WTC11 (cell line): ENCODE results near the gene IFNA17. TPM values are rescaled to one million over a fixed set of nuclear protein-coding genes. Genes with fewer than 3 reads are reported as not detected.
"Not testable (repeated sequence)": the region's sequence is repeated elsewhere in the genome, so short reads cannot be mapped to it uniquely, and the experiment has no call there.

ENCODE experiments used
- ATAC-seq: fragments of 200-7000 bp; cut with Tn5 transposase; 2 replicates; pipeline ENCODE4 v1.10.0; 2021; ENCODE audit warnings: mild to moderate bottlenecking, moderate library complexity
- CTCF ChIA-PET: fragments of 300-600 bp; sonication (Branson Sonifier 250); formaldehyde crosslinking; loops from one replicate; lab custom pipeline; 2021; ENCODE audit warnings: antibody characterized with exemption; lab: Charles Lee
- POLR2A ChIA-PET: fragments of 350-600 bp; sonication (Branson Sonifier 250); formaldehyde crosslinking; loops from one replicate; lab custom pipeline; 2021; ENCODE audit warnings: antibody characterized with exemption; lab: Charles Lee
- DNase-seq: peaks from one replicate; pipeline ENCODE4 v3.0.0; 2021; ENCODE audit warnings: low spot score
- H3K27ac Mint-ChIP-seq: 2 replicates; pipeline ENCODE4 v1.8.0; 2021; ENCODE audit warnings: mixed read lengths
- H3K27me3 Mint-ChIP-seq: 2 replicates; pipeline ENCODE4 v1.8.0; 2021; ENCODE audit warnings: low read depth, mild to moderate bottlenecking, moderate library complexity, mixed read lengths
- H3K36me3 Mint-ChIP-seq: 2 replicates; pipeline ENCODE4 v1.8.0; 2021; ENCODE audit warnings: mixed read lengths
- H3K4me1 Mint-ChIP-seq: 2 replicates; pipeline ENCODE4 v1.8.0; 2022; ENCODE audit warnings: mixed read lengths
- H3K4me3 Mint-ChIP-seq: 2 replicates; pipeline ENCODE4 v1.8.0; 2021; ENCODE audit warnings: mild to moderate bottlenecking, moderate library complexity, mixed read lengths
- H3K9me3 Mint-ChIP-seq: 2 replicates; pipeline ENCODE4 v1.8.0; 2021; ENCODE audit warnings: mixed read lengths
- ATF2 ChIP-seq: sonication (generic); formaldehyde crosslinking; IDR thresholded peaks from 2 replicates; pipeline ENCODE4 v1.8.1; 2022; ENCODE audit warnings: low read depth, missing genetic modification reagents, borderline replicate concordance
- CBFB ChIP-seq: sonication (generic); formaldehyde crosslinking; IDR thresholded peaks from 2 replicates; pipeline ENCODE4 v1.8.1; 2022; ENCODE audit warnings: mild to moderate bottlenecking, low read depth, missing genetic modification reagents
- CREM ChIP-seq: sonication (generic); formaldehyde crosslinking; IDR thresholded peaks from 2 replicates; pipeline ENCODE4 v1.8.1; 2022; ENCODE audit warnings: mild to moderate bottlenecking, missing genetic modification reagents, moderate library complexity
- CTCF ChIP-seq: fragments of 200-600 bp; IDR thresholded peaks from 2 replicates; pipeline ENCODE4 v1.8.0; 2022; ENCODE audit warnings: antibody characterized with exemption
- E2F1 ChIP-seq: sonication (generic); formaldehyde crosslinking; IDR thresholded peaks from 2 replicates; pipeline ENCODE4 v1.8.0; 2022; ENCODE audit warnings: mild to moderate bottlenecking, missing genetic modification reagents
- ERG ChIP-seq: fragments of 250-450 bp; sonication (Bioruptor Pico); IDR thresholded peaks from 2 replicates; pipeline ENCODE4 v1.8.0; 2021; ENCODE audit warnings: mild to moderate bottlenecking
- ESRRA ChIP-seq: sonication (generic); formaldehyde crosslinking; IDR thresholded peaks from 2 replicates; pipeline ENCODE4 v1.8.1; 2022; ENCODE audit warnings: mild to moderate bottlenecking, missing genetic modification reagents, borderline replicate concordance
- HMGXB4 ChIP-seq: sonication (generic); formaldehyde crosslinking; IDR thresholded peaks from 2 replicates; pipeline ENCODE4 v1.8.1; 2023; ENCODE audit warnings: mild to moderate bottlenecking, moderate library complexity, missing genetic modification reagents
- IRF2 ChIP-seq: sonication (generic); formaldehyde crosslinking; IDR thresholded peaks from 2 replicates; pipeline ENCODE4 v1.8.0; 2022; ENCODE audit warnings: low read depth, missing genetic modification reagents, borderline replicate concordance
- MXD4 ChIP-seq: fragments of 250-450 bp; sonication (Bioruptor Pico); IDR thresholded peaks from 2 replicates; pipeline ENCODE4 v1.8.0; 2021; ENCODE audit warnings: mild to moderate bottlenecking, moderate library complexity, borderline replicate concordance
- NR2C2 ChIP-seq: sonication (generic); formaldehyde crosslinking; IDR thresholded peaks from 2 replicates; pipeline ENCODE4 v1.8.0; 2022; ENCODE audit warnings: mild to moderate bottlenecking, missing genetic modification reagents
- OVOL2 ChIP-seq: fragments of 250-450 bp; sonication (Bioruptor Pico); IDR thresholded peaks from 2 replicates; pipeline ENCODE4 v1.9.0; 2021; ENCODE audit warnings: mild to moderate bottlenecking, borderline replicate concordance
- RELA ChIP-seq: sonication (generic); formaldehyde crosslinking; IDR thresholded peaks from 2 replicates; pipeline ENCODE4 v1.8.1; 2022; ENCODE audit warnings: missing genetic modification reagents, mild to moderate bottlenecking, borderline replicate concordance
- STAT6 ChIP-seq: sonication (generic); formaldehyde crosslinking; conservative IDR thresholded peaks from 2 replicates; pipeline ENCODE4 v1.8.1; 2023; ENCODE audit warnings: mild to moderate bottlenecking, low read depth, missing genetic modification reagents, moderate library complexity
- TP53 ChIP-seq: sonication (generic); formaldehyde crosslinking; IDR thresholded peaks from 2 replicates; pipeline ENCODE4 v1.8.1; 2023; ENCODE audit warnings: mild to moderate bottlenecking, missing genetic modification reagents
- USF1 ChIP-seq: sonication (generic); formaldehyde crosslinking; IDR thresholded peaks from 2 replicates; pipeline ENCODE4 v1.8.0; 2022; ENCODE audit warnings: mild to moderate bottlenecking, missing genetic modification reagents
- ZBTB43 ChIP-seq: sonication (generic); formaldehyde crosslinking; IDR thresholded peaks from 2 replicates; pipeline ENCODE4 v1.8.1; 2023; ENCODE audit warnings: mild to moderate bottlenecking, missing genetic modification reagents
- ZNF416 ChIP-seq: fragments of 250-450 bp; sonication (Bioruptor Pico); IDR thresholded peaks from 2 replicates; pipeline ENCODE4 v1.9.0; 2021; ENCODE audit warnings: mild to moderate bottlenecking, inconsistent platforms
- ZNF671 ChIP-seq: fragments of 250-450 bp; sonication (Bioruptor Pico); IDR thresholded peaks from 2 replicates; pipeline ENCODE4 v1.8.0; 2021; ENCODE audit warnings: mild to moderate bottlenecking
- total RNA-seq: library from RNA; stranded (reverse); gene quantifications from 3 replicates; pipeline ENCODE4 v1.2.3, GENCODE V29; 2021

Gene IFNA17
- total RNA-seq, 1 experiment from 2014 or later = not detected

- Mint-ChIP-seq H3K27me3 (peaks cover 5% of the 10 kb centered on the region; the same call in 1 of the 2 replicates), H3K4me3 (no peak overlapping the region), H3K4me1 (no peaks in the 10 kb centered on the region), H3K27ac (no peak overlapping the region), H3K9me3 (no peaks in the 10 kb centered on the region), H3K36me3 (no peaks in the 10 kb centered on the region)
- TF ChIP-seq TP53 (no peak), CREM (CRISPR knock-in tag) (no peak), E2F1 (no peak), ZBTB43 (CRISPR knock-in tag) (no peak), NR2C2 (CRISPR knock-in tag) (no peak), IRF2 (CRISPR knock-in tag) (no peak), CTCF (no peak), STAT6 (CRISPR knock-in tag) (no peak), OVOL2 (no peak), ESRRA (CRISPR knock-in tag) (no peak), ZNF416 (CRISPR knock-in tag) (no peak), MXD4 (CRISPR knock-in tag) (no peak), ZNF671 (CRISPR knock-in tag) (no peak), CBFB (CRISPR knock-in tag) (no peak), HMGXB4 (CRISPR knock-in tag) (no peak), ERG (CRISPR knock-in tag) (no peak)
- ChIA-PET POLR2A (no interaction called here), CTCF (no interaction called here)
- DNase-seq (no peak), ATAC-seq (no peak)
Observed at GRCh38 chr9:21244836-21245235, 16.8 kb upstream of the IFNA17 start.

- Mint-ChIP-seq H3K36me3 (no peaks in the 10 kb centered on the region), H3K27ac (no peak within 1 kb of the TSS), H3K9me3 (no peaks in the 10 kb centered on the region), H3K4me1 (no peaks in the 10 kb centered on the region), H3K27me3 (peaks cover 5% of the 10 kb centered on the region), H3K4me3 (no peak within 1 kb of the TSS)
- DNase-seq (no peak), ATAC-seq (no peak)
- ChIA-PET POLR2A (no interaction called here), CTCF (interaction anchor here (1.1 kb wide), 1 partner anchor 13 kb away, joined by 6 read pairs; no protein-coding TSS in a partner anchor)
- no peak for TF ChIP-seq USF1 (CRISPR knock-in tag)
- TF ChIP-seq ATF2 (CRISPR knock-in tag) = no peak
- TF ChIP-seq RELA (CRISPR knock-in tag) = no peak
- no peak for TF ChIP-seq ZNF416 (CRISPR knock-in tag)
Observed at GRCh38 chr9:21239911-21240310, 11.9 kb upstream of the IFNA17 start, which contains the start of gene IFNA14. TSS of gene IFNA14 (minus strand) at chr9:21240005. CDS start at chr9:21239935, 70 bp downstream.

GRCh38 chr9:21236360-21236714 is 8.3 kb upstream of the IFNA17 start:
- ATAC-seq, H3K27me3 Mint-ChIP-seq, H3K9me3 Mint-ChIP-seq, H3K4me3 Mint-ChIP-seq, H3K4me1 Mint-ChIP-seq, H3K27ac Mint-ChIP-seq, DNase-seq, H3K36me3 Mint-ChIP-seq: not testable (repeated sequence)
- CTCF ChIA-PET = interaction anchor here (0.6 to 1.8 kb wide), 20 partner anchors 15 to 559 kb away, joined by 3 to 25 read pairs (median 4); no protein-coding TSS in a partner anchor
- POLR2A ChIA-PET = interaction anchor here (0.6 kb wide), 1 partner anchor 211 kb away, joined by 3 read pairs; no protein-coding TSS in a partner anchor
